ENCODE results near the gene USP15.

DNA sequence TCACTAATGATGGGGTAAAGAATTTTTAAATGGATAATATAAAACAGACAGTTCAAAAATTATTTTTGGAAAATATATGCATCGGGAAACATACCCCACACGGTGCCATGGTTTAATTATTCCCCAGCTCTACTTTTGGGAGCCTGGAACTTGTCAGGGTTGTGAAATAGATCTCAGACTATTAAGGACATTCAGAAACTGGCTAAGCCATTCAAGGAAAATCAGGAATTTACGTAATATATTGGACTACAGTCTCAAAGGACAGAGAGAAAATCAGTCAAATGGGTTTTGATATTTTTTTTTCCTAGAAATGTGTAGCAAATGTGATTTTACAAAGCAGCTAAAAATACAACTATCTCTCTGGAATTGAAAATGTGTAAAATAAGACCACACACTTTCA lies 148.9 kb downstream of the USP15 start:
- TF ChIP-seq, protein P1, sequence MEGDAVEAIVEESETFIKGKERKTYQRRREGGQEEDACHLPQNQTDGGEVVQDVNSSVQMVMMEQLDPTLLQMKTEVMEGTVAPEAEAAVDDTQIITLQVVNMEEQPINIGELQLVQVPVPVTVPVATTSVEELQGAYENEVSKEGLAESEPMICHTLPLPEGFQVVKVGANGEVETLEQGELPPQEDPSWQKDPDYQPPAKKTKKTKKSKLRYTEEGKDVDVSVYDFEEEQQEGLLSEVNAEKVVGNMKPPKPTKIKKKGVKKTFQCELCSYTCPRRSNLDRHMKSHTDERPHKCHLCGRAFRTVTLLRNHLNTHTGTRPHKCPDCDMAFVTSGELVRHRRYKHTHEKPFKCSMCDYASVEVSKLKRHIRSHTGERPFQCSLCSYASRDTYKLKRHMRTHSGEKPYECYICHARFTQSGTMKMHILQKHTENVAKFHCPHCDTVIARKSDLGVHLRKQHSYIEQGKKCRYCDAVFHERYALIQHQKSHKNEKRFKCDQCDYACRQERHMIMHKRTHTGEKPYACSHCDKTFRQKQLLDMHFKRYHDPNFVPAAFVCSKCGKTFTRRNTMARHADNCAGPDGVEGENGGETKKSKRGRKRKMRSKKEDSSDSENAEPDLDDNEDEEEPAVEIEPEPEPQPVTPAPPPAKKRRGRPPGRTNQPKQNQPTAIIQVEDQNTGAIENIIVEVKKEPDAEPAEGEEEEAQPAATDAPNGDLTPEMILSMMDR (IDR thresholded peaks at IDR 0.05; ENCODE audit: insufficient read depth, low read length, poor library complexity, severe bottlenecking), result no peak
- TF ChIP-seq EZH2phosphoT487 (conservative IDR thresholded peaks at IDR 0.05; ENCODE audit: low read length), result no peak
